Omental fat pad (tissue), 4 donors: ENCODE measurements around the gene CCPG1. TPM values are rescaled to one million over a fixed set of nuclear protein-coding genes. Genes with fewer than 3 reads are reported as not detected.

Experiments used
- ATAC-seq: fragments of 150-250 bp; one replicate; pipeline ENCODE4 v1.9.1; 2016; ENCODE audit warnings: mild to moderate bottlenecking, moderate library complexity; ENCODE audit not compliant: low FRiP score
- DNase-seq: peaks from one replicate; pipeline ENCODE4 v3.0.0-alpha.2; 2019; ENCODE audit warnings: low spot score
- CTCF ChIP-seq, 3 donors: fragments of 450-650 bp; IDR thresholded peaks; one replicate each; pipeline ENCODE4 v1.5.1; 2016 to 2017; ENCODE audit warnings: antibody characterized with exemption in 3 of 3, mild to moderate bottlenecking in 3 of 3, moderate library complexity in 2 of 3
- total RNA-seq, 4 donors: library from RNA; depleted of rRNA; stranded (reverse); fragments of >200 nt; gene quantifications; one replicate each; pipeline ENCODE4 v1.1.0, GENCODE V29; 2016

CCPG1 gene
- total RNA-seq, 4 donors from 2014 or later, result 38.8 to 75.2 (median 58.0) TPM

- TF ChIP-seq CTCF (IDR thresholded peaks at IDR 0.05), result no peak
- DNase-seq (no peak), ATAC-seq (no peak)
Observed at GRCh38 chr15:55356985-55357585, 51.1 kb downstream of the CCPG1 start.

GRCh38 chr15:55353025-55353424 lies 55.1 kb downstream of the CCPG1 start:
- no peak for ATAC-seq
- no peak for DNase-seq
- no peak for TF ChIP-seq CTCF (IDR thresholded peaks at IDR 0.05)

- no peak for DNase-seq
- TF ChIP-seq CTCF (IDR thresholded peaks at IDR 0.05), result no peak
- no peak for ATAC-seq
Observed at GRCh38 chr15:55349282-55349681, 58.9 kb downstream of the CCPG1 start.

GRCh38 chr15:55348281-55348778 lies 59.8 kb downstream of the CCPG1 start:
- DNase-seq (no peak), ATAC-seq (no peak)
- no peak for TF ChIP-seq CTCF (IDR thresholded peaks at IDR 0.05)

- no peak for DNase-seq
- ATAC-seq, result no peak
- no peak for TF ChIP-seq CTCF (IDR thresholded peaks at IDR 0.05)
Observed at GRCh38 chr15:55344206-55344605, 64.0 kb downstream of the CCPG1 start.

- ATAC-seq (no peak), DNase-seq (no peak)
- TF ChIP-seq CTCF (IDR thresholded peaks at IDR 0.05), result no peak
Observed at GRCh38 chr15:55343168-55343567, 65.0 kb downstream of the CCPG1 start.

- no peak for TF ChIP-seq CTCF (IDR thresholded peaks at IDR 0.05)
- ATAC-seq (no peak), DNase-seq (no peak)
Observed at GRCh38 chr15:55337160-55337559, 71.0 kb downstream of the CCPG1 start.
